Duodenal mucosa (tissue), 2 donors: ENCODE data around the gene POLA2.
A peak's percentile ranks its signal among the peaks of the same experiment; 100 is the strongest.
"Not testable (repeated sequence)": the region's sequence is repeated elsewhere in the genome, so short reads cannot be mapped to it uniquely, and the experiment has no call there.

Experiments
- H3K27ac ChIP-seq: one replicate; pipeline ENCODE4 v1.7.0; 2013; ENCODE audit warnings: low read depth, low read length
- H3K27me3 ChIP-seq, 2 donors: one replicate each; pipeline ENCODE4 v1.7.0; 2013; ENCODE audit warnings: low read length in 2 of 2, control low read depth in 1 of 2; ENCODE audit not compliant: insufficient read depth in 2 of 2, control insufficient read depth in 1 of 2
- H3K36me3 ChIP-seq, 2 donors: one replicate each; pipeline ENCODE4 v1.7.0; 2013; ENCODE audit warnings: low read length in 2 of 2, control low read depth in 1 of 2; ENCODE audit not compliant: insufficient read depth in 2 of 2, control insufficient read depth in 1 of 2
- H3K4me1 ChIP-seq, 2 donors: one replicate each; pipeline ENCODE4 v1.7.0; 2013; ENCODE audit warnings: low read length in 2 of 2, control low read depth in 1 of 2; ENCODE audit not compliant: insufficient read depth in 2 of 2, control insufficient read depth in 1 of 2
- H3K4me3 ChIP-seq, 2 donors: one replicate each; pipeline ENCODE4 v1.7.0; 2013; ENCODE audit warnings: low read length in 2 of 2, low read depth in 1 of 2
- H3K9ac ChIP-seq, 2 donors: one replicate each; pipeline ENCODE4 v1.7.0; 2013; ENCODE audit warnings: low read length in 2 of 2, low read depth in 1 of 2
- H3K9me3 ChIP-seq, 2 donors: one replicate each; pipeline ENCODE4 v1.7.0; 2013; ENCODE audit warnings: low read length in 2 of 2, control low read depth in 1 of 2; ENCODE audit not compliant: control insufficient read depth in 1 of 2

POLA2 gene

DNA sequence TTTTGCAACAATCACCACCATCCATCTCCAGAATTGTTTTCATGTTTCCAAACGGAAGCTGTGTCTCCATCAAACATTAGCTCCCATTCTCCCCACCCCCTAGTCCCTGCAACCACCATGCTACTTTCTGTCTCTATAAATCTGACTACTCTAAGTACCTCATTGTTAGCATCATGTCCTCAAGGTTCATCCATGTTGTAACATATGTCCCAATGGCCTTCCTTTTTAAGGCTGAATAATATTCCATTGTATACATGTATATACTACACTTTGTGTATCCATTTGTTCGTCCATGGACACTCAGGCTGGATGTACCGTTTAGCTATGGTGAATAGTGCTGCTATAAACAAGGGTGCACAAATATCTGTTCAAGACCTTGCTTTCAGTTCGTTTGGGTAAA is 63.7 kb downstream of the POLA2 start:
- H3K9ac ChIP-seq: no peak overlapping the region
- H3K4me1 ChIP-seq: peaks cover 22 to 29% of the 10 kb centered on the region in 2 donors
- H3K4me3 ChIP-seq: no peak overlapping the region
- no peak overlapping the region for H3K27ac ChIP-seq
- peaks cover 14 to 24% of the 10 kb centered on the region in 2 donors for H3K36me3 ChIP-seq
- H3K9me3 ChIP-seq: no peaks in the 10 kb centered on the region
- no peaks in the 10 kb centered on the region for H3K27me3 ChIP-seq

DNA sequence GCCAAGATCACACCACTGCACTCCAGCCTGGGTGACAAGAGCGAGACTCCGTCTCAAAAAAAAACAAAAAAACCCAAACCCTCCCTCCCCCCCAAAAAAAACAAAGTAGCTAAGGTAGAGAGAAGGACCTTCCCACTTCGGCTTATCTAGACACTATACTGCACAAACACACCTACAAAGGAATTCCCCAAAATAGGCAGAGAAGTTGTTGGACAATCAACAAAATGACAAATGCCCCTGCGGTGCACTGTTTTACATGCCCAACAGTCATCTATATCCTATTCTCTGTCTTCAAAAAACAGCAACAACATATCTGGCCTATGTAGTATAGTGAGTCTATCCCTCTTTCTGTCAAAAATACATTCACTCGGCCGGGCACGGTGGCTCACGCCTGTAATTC is 65.3 kb downstream of the POLA2 start:
- Histone ChIP-seq H3K4me1 (peaks cover 12 to 20% of the 10 kb centered on the region in 2 donors), H3K9me3 (no peaks in the 10 kb centered on the region), H3K9ac (no peak overlapping the region), H3K4me3 (no peak overlapping the region), H3K27me3 (no peaks in the 10 kb centered on the region), H3K27ac (no peak overlapping the region), H3K36me3 (peaks cover 0 to 8% of the 10 kb centered on the region in 2 donors)

- Histone ChIP-seq H3K27ac (no peak overlapping the region), H3K36me3 (no peaks in the 10 kb centered on the region), H3K9me3 (no peaks in the 10 kb centered on the region), H3K27me3 (no peaks in the 10 kb centered on the region), H3K4me1 (peaks cover 11 to 16% of the 10 kb centered on the region in 2 donors), H3K9ac (peak overlapping the region in 1 of 2 donors; percentile 33), H3K4me3 (peak overlapping the region in 1 of 2 donors; percentile 28)
These were observed 67.7 kb downstream of the POLA2 start for GRCh38 chr11:65329478-65329877.

GRCh38 chr11:65329944-65330403 is 68.2 kb downstream of the POLA2 start:
- H3K4me3 ChIP-seq: peak overlapping the region in 1 of 2 donors; percentile 28
- no peaks in the 10 kb centered on the region for H3K9me3 ChIP-seq
- H3K36me3 ChIP-seq: no peaks in the 10 kb centered on the region
- no peak overlapping the region for H3K27ac ChIP-seq
- peaks cover 16 to 21% of the 10 kb centered on the region in 2 donors for H3K4me1 ChIP-seq
- no peaks in the 10 kb centered on the region for H3K27me3 ChIP-seq
- H3K9ac ChIP-seq: peak overlapping the region in 1 of 2 donors; percentile 33

GRCh38 chr11:65330544-65330943 is 68.8 kb downstream of the POLA2 start:
- Histone ChIP-seq H3K9ac (no peak overlapping the region), H3K4me3 (no peak overlapping the region), H3K36me3 (no peaks in the 10 kb centered on the region), H3K9me3 (no peaks in the 10 kb centered on the region), H3K27ac (no peak overlapping the region), H3K27me3 (no peaks in the 10 kb centered on the region), H3K4me1 (peaks cover 22 to 27% of the 10 kb centered on the region in 2 donors)

GRCh38 chr11:65332591-65332990 is 70.8 kb downstream of the POLA2 start:
- H3K9ac ChIP-seq, H3K27me3 ChIP-seq, H3K4me3 ChIP-seq, H3K9me3 ChIP-seq, H3K27ac ChIP-seq, H3K36me3 ChIP-seq: not testable (repeated sequence)
- H3K4me1 ChIP-seq: peaks cover 22 to 23% of the 10 kb centered on the region in 2 donors

- Histone ChIP-seq H3K36me3 (peaks cover 3 to 10% of the 10 kb centered on the region in 2 donors), H3K9me3 (no peaks in the 10 kb centered on the region), H3K27ac (no peak overlapping the region), H3K4me1 (peaks cover 13% of the 10 kb centered on the region in 2 donors), H3K9ac (peak overlapping the region; percentile 86 to 92), H3K4me3 (peak overlapping the region; percentile 90 to 96), H3K27me3 (no peaks in the 10 kb centered on the region)
These were observed 73.0 kb downstream of the POLA2 start for GRCh38 chr11:65334696-65335295.

DNA sequence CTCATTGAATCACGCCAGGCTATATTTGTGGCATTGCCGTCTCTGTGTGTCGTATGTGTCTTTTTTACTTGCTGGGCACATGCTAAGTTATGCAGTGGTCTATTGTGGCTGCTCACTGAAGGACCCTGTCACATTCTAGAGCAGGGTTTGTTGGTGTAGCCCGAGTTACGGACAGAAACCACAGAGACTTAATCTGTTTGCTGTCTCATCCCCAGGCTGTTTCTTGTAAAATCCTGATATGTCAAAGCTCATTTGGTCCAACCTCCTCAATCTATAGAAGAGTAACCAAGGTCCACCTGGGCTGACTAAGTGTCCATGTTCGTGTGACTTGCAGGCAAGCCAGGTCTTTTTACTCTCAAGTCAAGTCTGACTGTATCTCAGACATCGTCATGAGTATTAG is 76.9 kb downstream of the POLA2 start:
- H3K4me1 ChIP-seq: peaks cover 12 to 13% of the 10 kb centered on the region in 2 donors
- no peak overlapping the region for H3K9ac ChIP-seq
- H3K4me3 ChIP-seq: no peak overlapping the region
- H3K27ac ChIP-seq: no peak overlapping the region
- no peaks in the 10 kb centered on the region for H3K27me3 ChIP-seq
- H3K36me3 ChIP-seq: peaks cover 31 to 48% of the 10 kb centered on the region in 2 donors
- no peaks in the 10 kb centered on the region for H3K9me3 ChIP-seq

DNA sequence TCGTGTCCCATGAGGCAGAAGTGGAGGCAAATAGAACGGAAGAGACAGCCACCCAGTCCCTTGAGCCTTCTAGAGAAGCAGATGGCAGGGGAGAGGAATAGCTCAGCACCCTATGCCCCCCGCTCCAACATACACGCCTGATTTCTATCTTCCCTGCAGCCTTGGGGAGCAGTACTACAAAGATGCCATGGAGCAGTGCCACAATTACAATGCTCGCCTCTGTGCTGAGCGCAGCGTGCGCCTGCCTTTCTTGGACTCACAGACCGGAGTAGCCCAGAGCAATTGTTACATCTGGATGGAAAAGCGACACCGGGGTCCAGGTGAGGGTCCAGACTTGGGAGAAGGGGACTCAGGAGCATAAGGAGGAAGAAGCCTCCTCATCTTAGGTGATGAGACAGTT is 78.5 kb downstream of the POLA2 start:
- Histone ChIP-seq H3K4me1 (peaks cover 3% of the 10 kb centered on the region in 2 donors), H3K9me3 (no peaks in the 10 kb centered on the region), H3K4me3 (no peak overlapping the region), H3K27me3 (no peaks in the 10 kb centered on the region), H3K36me3 (peaks cover 40 to 63% of the 10 kb centered on the region in 2 donors), H3K27ac (no peak overlapping the region), H3K9ac (no peak overlapping the region)

DNA sequence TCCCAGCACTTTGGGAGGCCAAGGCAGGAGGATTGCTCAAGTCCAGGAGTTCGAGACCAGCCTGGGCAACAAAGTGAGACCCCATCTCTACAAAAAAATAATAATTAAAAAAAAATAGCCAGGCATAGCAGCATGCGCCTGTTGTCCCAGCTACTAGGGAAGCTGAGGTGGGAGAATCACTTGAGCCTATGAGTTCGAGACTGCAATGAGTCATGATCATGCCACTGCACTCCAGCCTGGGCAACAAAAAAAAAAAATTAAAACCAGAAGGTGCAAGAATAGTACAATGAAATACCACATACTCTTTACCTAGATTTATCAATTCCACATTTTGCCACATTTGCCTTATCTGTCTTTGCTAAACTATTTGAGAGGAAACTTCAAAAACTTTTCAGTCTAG is 80.1 kb downstream of the POLA2 start:
- Histone ChIP-seq H3K27ac (no peak overlapping the region), H3K4me3 (no peak overlapping the region), H3K9me3 (no peaks in the 10 kb centered on the region), H3K27me3 (no peaks in the 10 kb centered on the region), H3K36me3 (peaks cover 51 to 79% of the 10 kb centered on the region in 2 donors), H3K9ac (no peak overlapping the region), H3K4me1 (no peaks in the 10 kb centered on the region)
